ENCODE measurements around the gene MLPH. TPM values are rescaled to one million over a fixed set of nuclear protein-coding genes. Genes with fewer than 3 reads are reported as not detected.
A peak's percentile ranks its signal among the peaks of the same experiment; 100 is the strongest.

MLPH gene
- total RNA-seq, 1 donor from 2014 or later: 394 TPM

- H3K4me1 ChIP-seq: peaks cover 28% of the 10 kb centered on the region
- intact Hi-C loops (cut with DNase I): loop anchor here (10.0 kb wide), 1 partner anchor 161 kb away; no protein-coding TSS in a partner anchor
Observed at GRCh38 chr2:237583385-237584295, 96.6 kb downstream of the MLPH start.

GRCh38 chr2:237585590-237586221 is 98.7 kb downstream of the MLPH start:
- H3K9me3 ChIP-seq: no peaks in the 10 kb centered on the region
- H3K4me3 ChIP-seq: no peak overlapping the region
- no peaks in the 10 kb centered on the region for H3K36me3 ChIP-seq
- TF ChIP-seq, protein P1, sequence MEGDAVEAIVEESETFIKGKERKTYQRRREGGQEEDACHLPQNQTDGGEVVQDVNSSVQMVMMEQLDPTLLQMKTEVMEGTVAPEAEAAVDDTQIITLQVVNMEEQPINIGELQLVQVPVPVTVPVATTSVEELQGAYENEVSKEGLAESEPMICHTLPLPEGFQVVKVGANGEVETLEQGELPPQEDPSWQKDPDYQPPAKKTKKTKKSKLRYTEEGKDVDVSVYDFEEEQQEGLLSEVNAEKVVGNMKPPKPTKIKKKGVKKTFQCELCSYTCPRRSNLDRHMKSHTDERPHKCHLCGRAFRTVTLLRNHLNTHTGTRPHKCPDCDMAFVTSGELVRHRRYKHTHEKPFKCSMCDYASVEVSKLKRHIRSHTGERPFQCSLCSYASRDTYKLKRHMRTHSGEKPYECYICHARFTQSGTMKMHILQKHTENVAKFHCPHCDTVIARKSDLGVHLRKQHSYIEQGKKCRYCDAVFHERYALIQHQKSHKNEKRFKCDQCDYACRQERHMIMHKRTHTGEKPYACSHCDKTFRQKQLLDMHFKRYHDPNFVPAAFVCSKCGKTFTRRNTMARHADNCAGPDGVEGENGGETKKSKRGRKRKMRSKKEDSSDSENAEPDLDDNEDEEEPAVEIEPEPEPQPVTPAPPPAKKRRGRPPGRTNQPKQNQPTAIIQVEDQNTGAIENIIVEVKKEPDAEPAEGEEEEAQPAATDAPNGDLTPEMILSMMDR (IDR thresholded peaks at IDR 0.05): no peak
- peaks cover 38% of the 10 kb centered on the region for H3K4me1 ChIP-seq
- H3K27ac ChIP-seq: no peak overlapping the region
- ATAC-seq (no peak), DNase-seq (peak; percentile 38)
- intact Hi-C loops (cut with DNase I): loop anchor here (10.0 kb wide), 1 partner anchor 159 kb away; no protein-coding TSS in a partner anchor
- no peaks in the 10 kb centered on the region for H3K27me3 ChIP-seq (ENCODE audit: low read depth)

More at GRCh38 chr2:237583385-237584295, 96.6 kb downstream of the MLPH start:
- DNase-seq (peak; percentile 27), ATAC-seq (no peak)
- no peaks in the 10 kb centered on the region for H3K27me3 ChIP-seq (ENCODE audit: low read depth)
- H3K9me3 ChIP-seq: no peaks in the 10 kb centered on the region
- H3K36me3 ChIP-seq: no peaks in the 10 kb centered on the region
- TF ChIP-seq, protein P1 (IDR thresholded peaks at IDR 0.05): no peak
- no peak overlapping the region for H3K27ac ChIP-seq
- H3K4me3 ChIP-seq: no peak overlapping the region

GRCh38 chr2:237588044-237588696 is 101.1 kb downstream of the MLPH start:
- no peak for DNase-seq
- H3K4me3 ChIP-seq: no peak overlapping the region
- no peak for ATAC-seq
- H3K27me3 ChIP-seq (ENCODE audit: low read depth): no peaks in the 10 kb centered on the region
- no peaks in the 10 kb centered on the region for H3K36me3 ChIP-seq
- H3K4me1 ChIP-seq: peaks cover 24% of the 10 kb centered on the region
- H3K9me3 ChIP-seq: no peaks in the 10 kb centered on the region
- TF ChIP-seq, protein P1 (IDR thresholded peaks at IDR 0.05): no peak
- intact Hi-C loops (cut with DNase I): loop anchor here (10.0 kb wide), 1 partner anchor 157 kb away; no protein-coding TSS in a partner anchor
- H3K27ac ChIP-seq: no peak overlapping the region

DNA sequence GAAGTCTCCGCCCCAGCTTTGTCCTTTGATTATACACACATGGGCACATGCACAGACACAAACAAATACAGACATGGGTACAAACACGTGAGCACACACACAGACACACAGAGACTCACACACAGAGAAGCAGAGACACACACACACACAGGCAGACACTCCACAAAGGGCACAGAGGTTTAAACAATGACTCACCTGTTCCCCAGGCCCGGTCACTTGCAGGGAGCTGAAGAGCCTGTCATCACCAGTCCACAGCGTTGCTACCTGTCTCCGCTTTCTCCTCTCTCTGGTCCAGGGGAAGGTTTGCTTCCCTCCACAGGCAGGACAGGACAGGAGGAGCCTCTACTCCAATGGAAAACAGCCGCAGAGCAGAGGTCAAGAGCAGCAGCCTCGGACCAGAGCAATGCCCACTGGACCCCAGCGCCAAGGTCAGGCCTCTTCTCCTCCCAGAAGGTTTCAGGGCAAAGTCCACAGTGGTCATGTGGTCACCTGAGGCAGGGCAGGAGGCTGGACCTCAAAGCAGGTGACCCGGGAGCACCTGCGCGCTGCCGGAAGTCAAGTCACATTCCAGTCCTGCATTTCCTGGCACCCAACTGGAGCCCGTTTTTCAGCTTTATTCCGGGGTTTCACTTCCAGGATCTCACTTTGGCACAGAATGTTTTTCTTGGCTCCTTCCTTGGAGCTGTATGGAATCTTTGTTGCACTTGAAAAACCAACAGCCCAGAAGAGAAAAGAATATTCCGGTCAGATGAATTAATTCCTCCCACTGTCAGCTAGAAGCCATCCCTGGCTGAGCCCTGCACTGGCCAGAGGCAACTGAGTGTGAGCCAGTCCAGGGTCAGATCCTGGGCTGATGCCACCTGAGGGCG is 103.5 kb downstream of the MLPH start, which contains the start of gene RAB17:
Gene RAB17 (minus strand): TSS at position 463 of the 869 bp plus-strand sequence. CDS start 4,580 bp downstream, outside the sequence.
- H3K4me3 ChIP-seq: peak within 1 kb of the TSS; percentile 42
- H3K36me3 ChIP-seq: no peaks in the 10 kb centered on the region
- H3K9me3 ChIP-seq: no peaks in the 10 kb centered on the region
- TF ChIP-seq, protein P1 (IDR thresholded peaks at IDR 0.05): no peak
- ATAC-seq (peak; percentile 87 to 89), DNase-seq (peak; percentile 83)
- intact Hi-C loops (cut with DNase I): no loop called here
- H3K4me1 ChIP-seq: peaks cover 38% of the 10 kb centered on the region
- no peaks in the 10 kb centered on the region for H3K27me3 ChIP-seq (ENCODE audit: low read depth)
- peak within 1 kb of the TSS; percentile 76 for H3K27ac ChIP-seq

All from lower lobe of right lung (tissue), 2 donors.